ENCODE measurements around the gene CSF1.

DNA sequence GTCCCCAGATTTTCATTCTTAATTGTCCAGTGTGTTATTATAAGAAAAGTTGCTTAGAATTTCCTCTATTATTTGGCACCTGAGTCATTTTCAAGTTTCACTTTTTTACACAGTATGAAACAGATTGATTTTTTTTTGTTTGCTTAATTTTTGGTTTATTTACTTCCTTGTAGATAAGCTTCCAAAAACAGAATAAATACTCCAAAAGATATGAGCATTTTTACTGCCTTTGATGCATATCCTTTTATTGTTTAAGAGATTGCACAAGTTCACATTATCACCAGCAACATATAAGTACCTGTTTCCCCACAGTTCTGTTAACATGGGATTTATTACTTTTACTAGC is 37.6 kb downstream of the CSF1 start:
- TF ChIP-seq EZH2phosphoT487 (IDR thresholded peaks at IDR 0.05; ENCODE audit: insufficient read depth, low read depth) (no peak), EZH2 (IDR thresholded peaks at IDR 0.05; ENCODE audit: insufficient read depth, poor library complexity, severe bottlenecking) (no peak)

Measured in GM23248 (cell line).